SIG-M5 treated with dmso at 0.1 percent for 504 hours (cell line): Measurements from ENCODE around the gene CAMK1D.
"Not testable (repeated sequence)": the region's sequence is repeated elsewhere in the genome, so short reads cannot be mapped to it uniquely, and the experiment has no call there.

Experiments
- DNase-seq: peaks from one replicate; lab custom pipeline; 2025; ENCODE audit not compliant: unreplicated experiment; lab: John Stamatoyannopoulos, UW

CAMK1D gene

DNA sequence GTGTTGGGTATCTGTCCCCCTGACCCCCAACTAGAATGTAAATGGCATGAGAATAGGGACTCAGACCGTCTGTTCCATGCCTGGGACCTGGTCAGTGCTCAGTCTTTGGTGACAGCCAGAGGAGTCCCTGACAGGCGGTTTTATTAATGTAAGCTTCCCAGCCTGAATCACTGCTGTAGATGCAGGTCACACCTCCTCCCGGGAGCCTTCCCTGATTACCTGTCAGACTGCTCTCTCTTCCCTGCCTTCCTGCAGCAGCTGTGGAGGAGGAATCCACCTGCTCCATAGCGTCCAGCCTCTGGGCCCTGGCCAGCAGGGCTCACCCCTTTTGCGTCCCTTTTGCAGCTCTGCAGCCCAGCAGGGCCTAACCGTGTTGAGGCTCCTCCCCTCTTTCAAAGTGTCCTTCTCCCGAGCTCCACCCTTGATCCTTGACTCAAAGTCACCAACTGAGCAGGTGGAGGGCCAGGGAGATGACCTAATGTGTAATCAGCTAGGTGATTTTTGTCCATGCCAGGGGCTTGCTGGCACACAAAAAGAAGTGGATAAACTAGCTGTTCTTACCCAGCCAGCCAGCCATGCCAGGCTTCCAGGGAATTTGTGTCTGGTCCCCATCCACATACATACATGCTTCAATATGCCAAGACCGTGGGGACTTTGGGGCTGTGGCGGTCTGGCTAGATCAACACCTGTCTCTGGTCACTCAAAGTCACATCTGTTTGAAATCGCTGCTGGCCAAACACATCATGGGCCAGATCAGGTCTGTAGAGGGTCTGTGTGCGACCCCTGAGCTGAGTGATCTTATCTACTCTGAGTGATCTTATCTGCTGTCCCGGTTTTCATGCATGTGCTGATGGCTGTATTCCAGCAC is 457.1 kb downstream of the CAMK1D start:
- DNase-seq: no peak

DNA sequence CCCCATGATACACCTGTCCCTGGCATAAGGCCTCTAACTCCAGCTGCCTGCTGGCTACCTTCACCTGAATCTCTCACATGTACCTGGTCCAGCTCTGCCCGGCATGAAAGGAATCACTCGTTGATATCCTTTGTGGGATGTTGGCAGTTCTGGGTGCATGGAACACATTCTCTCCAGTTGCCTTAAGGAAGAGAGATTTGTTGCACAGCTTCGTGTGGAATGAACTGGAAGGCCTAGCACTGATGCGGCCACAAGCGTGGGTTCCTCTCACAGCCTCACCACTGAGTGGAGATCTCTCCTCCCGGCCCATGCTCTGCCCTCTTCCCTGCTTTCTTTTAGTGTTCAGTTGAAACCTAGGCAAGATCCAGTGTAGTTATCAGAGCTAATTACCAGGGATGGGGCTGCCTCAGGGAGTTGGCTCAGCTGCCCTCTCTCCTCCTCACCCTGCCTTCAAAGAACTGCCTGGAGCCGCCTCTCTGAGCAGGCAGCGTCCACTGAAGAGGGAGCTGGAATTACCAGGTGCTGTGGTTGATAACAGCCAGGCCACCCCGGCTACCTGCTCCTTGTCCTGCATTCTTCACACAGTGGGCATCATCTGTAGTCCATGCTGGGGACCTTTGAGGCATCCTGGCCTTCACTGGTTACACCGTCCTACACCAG is 457.9 kb downstream of the CAMK1D start:
- no peak for DNase-seq

DNA sequence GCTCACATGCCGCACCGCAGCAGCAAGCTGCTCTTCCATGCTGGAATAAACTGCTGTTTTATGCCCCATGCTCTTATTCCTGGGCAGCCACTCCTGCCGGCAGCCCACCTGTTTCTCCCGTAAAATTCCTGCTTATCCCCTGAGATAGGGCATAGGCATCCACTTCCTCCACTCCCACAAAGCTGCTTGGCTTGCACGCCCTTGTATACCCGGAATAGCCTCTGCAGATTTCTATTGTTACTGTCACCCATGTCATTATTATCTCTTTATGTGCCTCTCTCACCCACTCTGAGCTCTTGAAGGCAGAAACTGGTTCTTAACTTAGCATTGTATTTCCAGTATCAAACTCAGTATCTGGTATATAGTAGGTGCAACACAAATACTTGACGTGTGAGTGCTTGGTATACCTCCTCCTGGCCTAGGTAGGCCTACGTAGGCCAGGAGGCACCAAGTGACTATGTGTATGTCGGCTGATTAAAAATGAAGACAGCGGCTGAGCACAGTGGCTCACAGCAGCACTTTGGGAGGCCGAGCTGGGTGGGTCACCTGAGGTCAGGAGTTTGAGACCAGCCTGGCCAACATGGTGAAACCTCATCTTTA is 458.8 kb downstream of the CAMK1D start:
- DNase-seq: no peak

DNA sequence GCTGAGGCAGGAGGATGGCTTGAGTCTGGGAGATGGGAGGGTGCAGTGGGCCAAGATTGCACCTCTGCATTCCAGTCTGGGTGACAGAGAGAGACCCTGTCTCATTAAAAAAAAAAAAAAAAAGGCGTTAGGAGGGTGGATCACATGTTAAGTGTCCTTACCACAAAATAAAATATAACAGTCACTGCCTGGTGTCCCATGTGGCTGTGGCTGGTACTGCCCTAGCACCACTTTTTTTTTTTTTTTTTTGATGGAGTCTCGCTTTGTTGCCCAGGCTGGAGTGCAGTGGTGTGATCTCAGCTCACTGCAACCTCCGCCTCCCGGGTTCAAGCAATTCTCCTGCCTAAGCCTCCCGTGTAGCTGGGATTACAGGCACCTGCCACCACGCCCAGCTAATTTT is 460.7 kb downstream of the CAMK1D start:
- DNase-seq: not testable (repeated sequence)

DNA sequence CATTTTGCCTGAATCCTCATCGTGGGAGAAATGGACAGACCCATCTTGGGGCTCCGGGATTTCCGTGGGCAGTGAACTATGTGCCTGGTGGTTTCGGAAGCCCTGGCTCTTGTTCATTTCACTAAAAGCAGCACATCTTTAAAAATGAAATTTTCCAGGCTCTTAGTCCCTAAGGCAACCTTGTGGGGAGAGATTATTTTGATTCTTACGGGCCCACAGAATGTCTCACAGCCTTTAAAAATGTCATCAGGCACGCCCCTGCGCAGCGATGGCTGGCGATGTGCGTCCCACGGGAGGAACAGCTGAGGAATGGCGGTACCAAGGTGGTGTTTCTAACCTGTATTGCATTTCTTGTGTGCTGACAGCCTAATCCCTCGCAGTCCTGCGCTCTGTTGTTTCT is 462.5 kb downstream of the CAMK1D start:
- DNase-seq: no peak

DNA sequence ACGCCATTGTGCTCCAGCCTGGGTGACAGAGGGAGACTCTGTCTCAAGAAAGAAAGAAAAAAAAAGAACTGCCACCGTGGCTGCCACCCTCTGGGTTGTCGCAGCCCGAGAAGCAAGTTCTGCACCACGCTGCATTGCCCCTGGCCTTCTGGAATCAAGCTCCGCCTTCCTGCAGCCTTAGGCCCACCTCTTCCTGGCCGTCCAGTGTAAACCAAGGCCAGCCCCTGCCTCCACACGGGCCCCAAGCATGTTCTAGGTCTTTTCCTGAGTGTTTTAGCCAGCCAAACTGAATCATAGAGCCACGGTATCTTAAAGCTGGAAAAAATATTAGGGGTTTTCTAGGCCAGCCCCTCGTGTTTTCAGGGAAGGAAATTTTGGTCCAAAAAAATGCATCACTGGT is 463.2 kb downstream of the CAMK1D start:
- DNase-seq: no peak

DNA sequence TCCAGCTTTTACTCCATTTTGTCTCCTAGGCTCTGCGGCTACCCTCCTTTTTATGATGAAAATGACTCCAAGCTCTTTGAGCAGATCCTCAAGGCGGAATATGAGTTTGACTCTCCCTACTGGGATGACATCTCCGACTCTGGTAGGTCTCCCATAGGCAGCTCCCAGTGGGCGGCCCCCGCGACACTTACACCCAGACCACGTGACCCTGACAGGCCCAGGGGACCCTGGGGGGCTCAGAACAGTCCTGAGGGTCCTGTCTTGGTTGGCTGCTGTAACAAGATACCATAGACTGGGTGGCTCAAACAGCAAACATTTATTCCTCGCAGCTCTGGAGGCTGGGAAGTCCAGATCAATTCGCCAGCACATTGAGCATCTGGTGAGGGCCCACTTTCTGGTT is 464.8 kb downstream of the CAMK1D start:
- DNase-seq: no peak

DNA sequence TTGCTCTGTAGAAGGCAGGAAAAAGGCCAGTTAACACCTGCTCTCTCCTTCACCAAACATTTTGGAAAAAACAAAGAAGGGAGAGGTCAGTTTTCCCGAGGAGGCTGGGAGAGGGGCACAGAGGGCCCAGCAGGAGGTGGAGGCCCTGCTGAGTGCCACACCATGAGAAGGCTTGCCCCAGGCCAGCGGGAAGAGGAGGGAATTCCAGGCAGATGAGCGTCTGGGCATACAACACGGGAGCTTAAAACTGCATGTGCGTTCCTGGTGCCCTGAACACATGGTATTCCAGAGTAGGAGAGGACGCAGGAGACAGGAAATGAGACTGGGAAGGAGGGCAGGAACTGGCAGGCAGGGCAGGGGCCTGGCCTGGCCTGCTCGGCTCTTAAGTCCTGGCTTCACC is 469.7 kb downstream of the CAMK1D start:
- no peak for DNase-seq

DNA sequence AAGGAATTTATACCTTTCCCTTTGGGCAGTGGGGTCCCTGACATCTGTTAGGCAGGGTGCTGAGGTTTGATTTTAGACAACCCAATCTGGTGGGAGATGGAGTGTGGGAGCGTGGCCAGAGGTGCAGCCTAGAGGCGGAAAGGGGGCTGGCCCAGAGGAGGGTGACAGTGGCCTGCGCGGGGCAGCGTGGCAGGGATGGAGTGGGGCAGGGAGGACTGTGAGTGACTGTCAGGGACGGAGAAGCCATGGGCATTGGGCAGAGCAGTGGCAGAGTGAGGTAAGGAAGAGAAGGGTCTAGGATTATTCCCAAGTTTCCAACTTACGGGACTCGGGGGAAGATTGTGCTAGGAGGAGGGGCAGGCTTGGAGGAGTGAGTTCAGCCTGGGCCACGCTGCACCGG is 470.3 kb downstream of the CAMK1D start:
- no peak for DNase-seq

DNA sequence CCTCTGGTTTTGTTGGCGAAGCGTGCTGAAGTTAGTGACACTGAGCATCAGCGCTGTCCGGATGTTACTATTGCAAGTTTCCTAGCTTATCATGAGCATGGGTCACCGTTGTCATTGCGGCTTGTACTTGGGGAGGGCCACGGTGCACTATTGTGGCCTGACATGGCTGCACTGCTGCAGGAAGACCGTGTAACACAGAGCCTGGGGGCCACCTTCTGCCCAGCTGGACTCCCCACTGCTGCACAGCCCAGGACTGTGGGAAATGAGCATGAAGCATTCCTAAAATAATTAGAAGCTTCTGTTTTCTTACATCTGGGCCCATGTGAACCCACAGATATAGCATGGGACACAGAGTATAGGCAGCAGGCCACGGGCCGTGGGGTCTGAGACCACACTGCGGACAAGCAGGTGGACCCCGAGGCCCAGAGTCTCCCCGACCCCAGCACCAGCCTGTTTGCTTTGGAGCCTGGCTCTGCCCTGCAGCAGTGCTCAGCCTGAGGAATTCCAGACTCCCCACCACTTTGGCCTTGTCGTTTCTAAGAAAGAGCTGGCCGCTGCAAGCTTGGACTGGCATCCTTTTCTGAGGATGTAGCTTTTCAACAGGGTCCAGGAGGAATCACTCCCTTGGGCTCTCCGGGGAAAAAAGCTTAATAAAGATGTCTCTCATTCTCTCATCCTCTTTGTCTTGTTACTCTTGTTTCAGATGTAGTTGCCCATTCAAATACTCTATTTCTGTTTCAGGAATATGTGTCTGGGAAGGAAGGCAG is 473.0 kb downstream of the CAMK1D start:
- DNase-seq: no peak

DNA sequence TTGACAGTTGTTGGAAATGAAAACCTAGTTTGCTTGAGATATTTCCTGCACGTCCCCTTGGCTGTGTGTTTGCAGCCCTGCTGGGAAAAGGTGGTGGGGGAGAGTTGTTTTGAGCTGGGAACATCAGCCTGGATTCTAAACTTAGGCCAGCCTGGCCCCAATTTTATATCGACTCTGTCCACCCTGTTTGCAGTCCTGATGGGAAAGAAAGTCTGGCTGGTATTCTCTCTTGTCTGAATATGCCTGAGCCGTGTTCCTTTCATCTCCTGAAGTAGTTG is 473.5 kb downstream of the CAMK1D start:
- DNase-seq: no peak

DNA sequence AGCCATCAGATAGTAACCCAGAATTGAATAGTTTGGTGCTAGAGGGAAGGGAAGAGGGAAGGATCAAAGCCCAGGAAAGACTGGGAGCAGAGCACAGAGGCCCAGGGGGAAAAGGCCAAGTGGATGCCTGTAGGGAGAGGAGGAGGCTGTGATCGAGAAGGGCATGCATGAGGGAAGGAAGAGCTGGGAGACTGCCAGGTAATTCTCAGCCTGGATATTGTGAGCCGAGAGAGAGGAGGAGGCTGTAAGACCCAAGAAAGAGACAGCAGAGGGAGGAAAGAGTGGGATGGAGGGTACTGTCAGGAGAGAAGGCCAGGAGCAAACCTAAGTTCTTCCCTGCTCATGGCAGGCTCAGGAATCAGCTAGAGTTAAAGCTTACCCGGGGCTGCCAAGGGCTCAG is 474.0 kb downstream of the CAMK1D start:
- DNase-seq: no peak

DNA sequence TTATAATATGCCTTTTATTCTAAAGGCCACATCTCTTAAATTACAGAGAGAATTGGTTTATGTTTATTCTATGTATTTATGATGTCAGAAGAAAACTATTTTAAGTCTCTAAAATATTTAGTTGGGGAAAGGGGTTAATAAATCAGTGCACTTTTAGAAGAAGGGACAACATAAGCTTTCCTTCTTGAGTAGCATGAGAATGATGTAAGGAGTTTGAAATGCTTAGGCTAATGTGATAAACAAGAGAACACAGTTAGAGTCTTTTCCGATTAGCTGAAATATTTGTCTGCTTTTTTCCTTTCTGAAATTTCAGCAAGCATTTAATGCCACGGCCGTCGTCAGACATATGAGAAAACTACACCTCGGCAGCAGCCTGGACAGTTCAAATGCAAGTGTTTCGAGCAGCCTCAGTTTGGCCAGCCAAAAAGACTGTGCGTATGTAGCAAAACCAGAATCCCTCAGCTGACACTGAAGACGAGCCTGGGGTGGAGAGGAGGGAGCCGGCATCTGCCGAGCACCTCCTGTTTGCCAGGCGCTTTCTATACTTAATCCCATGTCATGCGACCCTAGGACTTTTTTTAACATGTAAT is 476.0 kb downstream of the CAMK1D start:
- DNase-seq: no peak

DNA sequence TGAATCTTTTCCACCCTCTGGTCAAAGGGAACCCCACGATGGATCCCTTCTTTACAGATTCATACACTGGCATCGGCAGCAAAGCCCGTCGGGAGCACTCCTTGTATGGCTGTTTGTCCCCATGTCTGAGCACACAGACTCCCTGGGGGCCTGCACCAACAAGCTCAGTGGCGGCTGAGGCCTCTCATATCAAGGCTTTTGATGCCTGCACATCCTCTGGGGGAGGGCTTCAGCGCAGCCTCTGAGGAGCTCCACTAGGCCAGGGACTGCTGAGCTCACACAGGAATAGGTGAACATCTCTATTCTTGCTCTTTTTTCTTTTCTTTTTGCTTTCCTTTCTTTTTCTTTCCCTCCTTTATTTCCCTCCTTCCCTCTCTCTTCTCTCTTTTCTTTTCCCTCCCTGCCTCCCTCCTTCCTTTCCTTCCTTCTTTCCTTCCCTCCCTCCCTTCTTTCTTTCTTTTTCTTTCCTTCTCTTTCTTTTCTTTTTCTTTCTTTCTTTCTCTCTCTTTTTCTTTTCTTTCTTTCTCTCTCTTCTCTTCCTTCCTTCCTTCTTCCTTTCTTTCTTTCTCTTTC is 477.5 kb downstream of the CAMK1D start:
- DNase-seq: no peak

DNA sequence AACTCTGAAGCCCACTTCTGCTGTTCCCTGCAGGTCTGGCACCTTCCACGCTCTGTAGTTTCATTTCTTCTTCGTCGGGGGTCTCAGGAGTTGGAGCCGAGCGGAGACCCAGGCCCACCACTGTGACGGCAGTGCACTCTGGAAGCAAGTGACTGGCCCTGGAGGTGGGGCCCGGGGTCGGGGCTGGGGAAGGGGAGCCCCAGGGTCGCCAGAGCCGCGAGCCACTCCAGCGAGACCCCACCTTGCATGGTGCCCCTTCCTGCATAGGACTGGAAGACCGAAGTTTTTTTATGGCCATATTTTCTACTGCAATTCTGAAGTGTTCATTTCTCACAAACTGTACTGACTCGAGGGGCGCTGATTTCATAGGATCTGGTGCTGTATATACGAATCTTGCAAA is 479.4 kb downstream of the CAMK1D start:
- no peak for DNase-seq

DNA sequence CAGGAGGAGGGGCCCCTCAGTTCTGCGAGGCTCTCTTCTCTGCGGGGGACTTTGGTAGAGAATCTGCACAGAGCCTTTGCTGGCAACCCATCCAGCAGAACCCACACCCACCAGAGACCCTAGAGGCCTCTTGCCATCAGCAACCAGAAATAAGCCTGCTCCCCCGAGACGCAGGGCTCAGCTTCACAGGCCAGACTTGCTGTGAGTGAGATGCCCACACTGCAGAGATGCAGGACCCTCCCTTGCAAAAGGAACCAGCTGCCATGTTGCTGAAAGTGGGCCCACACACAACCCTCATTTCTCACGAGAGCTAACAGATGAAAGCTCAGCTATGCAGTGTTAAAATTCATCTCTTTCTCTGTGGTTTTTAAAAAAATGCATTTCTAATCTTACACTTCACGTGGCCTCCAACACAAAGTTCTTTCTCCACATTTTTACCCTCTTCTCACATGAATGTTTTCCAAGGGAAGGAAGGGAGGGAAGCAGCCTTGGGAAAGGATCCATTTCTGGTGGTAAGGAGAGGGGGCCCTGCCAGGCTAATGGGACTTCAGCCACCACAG is 480.6 kb downstream of the CAMK1D start:
- DNase-seq: no peak

DNA sequence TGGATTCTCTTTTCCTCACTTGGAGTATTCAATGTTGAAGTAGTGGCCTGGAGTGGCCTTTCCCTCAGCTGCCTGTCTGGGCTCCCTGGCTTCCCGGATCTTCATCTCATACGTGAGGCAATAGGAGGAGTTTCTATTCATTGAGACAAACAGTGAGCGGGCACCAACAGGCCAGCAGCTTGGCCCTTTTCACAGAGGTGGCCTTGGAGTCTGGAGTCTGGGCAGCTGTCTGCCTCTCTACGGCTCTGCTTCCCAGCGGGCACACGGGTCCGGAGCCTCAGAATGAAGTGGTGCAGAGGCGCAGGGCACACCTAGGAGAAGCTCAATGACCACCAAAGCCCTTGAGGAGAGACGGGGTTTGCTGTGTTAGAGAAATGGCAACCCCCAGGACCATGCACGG is 482.7 kb downstream of the CAMK1D start:
- no peak for DNase-seq

DNA sequence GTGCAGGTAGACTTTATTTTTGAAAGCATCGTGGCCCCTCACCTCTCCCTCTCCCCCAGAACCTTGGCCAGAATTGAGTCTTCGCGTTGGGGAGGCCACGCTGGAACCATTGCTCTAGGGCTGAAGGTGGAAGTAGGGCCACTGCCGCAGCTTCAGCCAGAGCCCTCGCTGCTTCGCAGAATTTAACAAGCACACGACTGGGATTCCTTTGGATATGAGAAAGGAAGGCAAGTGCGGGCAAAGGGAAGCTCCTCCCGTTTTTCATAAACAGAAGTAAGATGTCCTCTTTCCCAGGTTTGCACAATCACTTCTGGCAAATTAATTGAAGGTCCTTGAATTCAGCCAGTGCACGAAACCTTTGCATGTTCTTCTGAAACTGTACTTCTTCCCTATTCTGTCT is 484.1 kb downstream of the CAMK1D start:
- DNase-seq: no peak

DNA sequence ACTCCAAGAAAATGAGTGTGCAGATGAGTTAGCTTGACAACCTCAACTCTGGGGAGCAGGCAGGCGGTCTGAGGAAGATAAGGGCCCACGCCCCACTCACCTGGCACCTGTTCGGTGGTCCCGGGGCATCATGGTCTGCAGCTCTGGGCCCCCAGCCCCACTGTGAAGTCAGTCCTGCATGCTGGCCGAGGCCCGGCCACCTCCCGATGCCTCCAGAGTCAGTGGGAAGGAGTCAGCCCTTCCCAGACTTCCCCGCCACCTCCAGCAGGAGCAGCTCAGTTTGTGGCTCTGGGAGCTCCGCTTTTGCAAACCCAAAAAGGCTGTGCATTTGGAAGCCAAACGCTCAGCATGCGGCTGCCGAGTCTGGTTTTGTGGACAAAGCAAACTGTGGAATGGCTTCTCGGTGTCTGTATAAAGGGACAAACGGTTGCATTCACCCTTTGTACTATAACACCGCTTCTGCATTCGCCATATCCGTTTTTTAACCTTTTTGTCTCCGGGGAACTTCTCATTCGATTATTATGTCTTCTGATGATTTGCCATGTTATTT is 484.8 kb downstream of the CAMK1D start:
- no peak for DNase-seq

DNA sequence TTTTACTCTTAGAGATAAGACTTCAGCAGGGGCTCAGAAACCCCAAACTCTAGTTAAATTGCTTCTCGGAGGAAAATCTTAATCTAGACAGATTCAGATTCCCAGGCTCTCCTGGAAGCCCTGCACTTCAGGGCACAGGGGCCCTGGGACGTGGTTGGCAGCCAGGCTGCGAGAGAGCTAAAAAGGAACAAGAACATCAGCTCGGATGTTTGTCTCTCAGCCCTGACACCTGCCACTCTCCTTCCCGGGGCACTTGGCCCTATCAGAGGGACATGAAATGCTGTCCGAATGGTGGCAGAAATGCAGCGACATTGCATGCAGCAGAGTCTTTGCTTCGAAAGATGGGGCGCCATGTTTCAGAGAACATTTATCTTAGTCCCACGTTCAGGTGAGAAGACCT is 485.4 kb downstream of the CAMK1D start:
- DNase-seq: no peak
